Lower leg skin (tissue), 4 donors: ENCODE measurements around the gene PLB1. TPM values are rescaled to one million over a fixed set of nuclear protein-coding genes. Genes with fewer than 3 reads are reported as not detected.

Experiments
- DNase-seq, 2 donors: peaks; one replicate each; pipeline ENCODE4 v3.0.0-alpha.2; 2019; ENCODE audit warnings: low spot score in 2 of 2
- H3K4me3 ChIP-seq: fragments of 200-600 bp; sonication (generic); 2 replicates; pipeline ENCODE4 v1.5.1; 2017; ENCODE audit warnings: mild to moderate bottlenecking, low read depth; ENCODE audit not compliant: poor library complexity, severe bottlenecking
- CTCF ChIP-seq, 3 donors: fragments of 450-650 bp; IDR thresholded peaks; one replicate each; pipeline ENCODE4 v1.5.1; 2016; ENCODE audit warnings: antibody characterized with exemption in 3 of 3, mild to moderate bottlenecking in 3 of 3, moderate library complexity in 2 of 3
- POLR2A ChIP-seq, 2 donors: fragments of 450-650 bp; IDR thresholded peaks; one replicate each; pipeline ENCODE4 v1.6.1; 2016 to 2017; ENCODE audit warnings: antibody characterized with exemption in 2 of 2, mild to moderate bottlenecking in 1 of 2, moderate library complexity in 1 of 2
- WGBS, 2 donors: methylation state at CpG; one replicate each; pipeline ENCODE4 v1.1.5; 2018; 5-methylcytosine and 5-hydroxymethylcytosine counted together
- intact Hi-C: fragments of 100-400 bp; cut with DNase I; formaldehyde crosslinking; loops from one replicate; pipeline ENCODE4 v1.15.0; 2023; ENCODE audit warnings: low total_unique reads
- total RNA-seq, 4 donors: library from RNA; depleted of rRNA; stranded (reverse); fragments of >200 nt; gene quantifications; one replicate each; pipeline ENCODE4 v1.1.0, GENCODE V29; 2016

Gene PLB1
- total RNA-seq, 4 donors from 2014 or later = 3.4 to 10.3 (median 8.9) TPM

- 90 to 95% methylated on average over 6 to 9 of the region's 9 CpGs for WGBS, 2 donors
- intact Hi-C loops = loop anchor here (10.0 kb wide), 1 partner anchor 163 kb away; the partner anchor contains the start of gene PPP1CB
- no peak for TF ChIP-seq CTCF (IDR thresholded peaks at IDR 0.05)
- TF ChIP-seq POLR2A (IDR thresholded peaks at IDR 0.05) = no peak
- H3K4me3 ChIP-seq = no peak overlapping the region
- peak in 1 of 2 donors; percentile 59 for DNase-seq
Measured at GRCh38 chr2:28591711-28592335, 96.0 kb downstream of the PLB1 start.

GRCh38 chr2:28592481-28592880 is 96.6 kb downstream of the PLB1 start:
- intact Hi-C loops = loop anchor here (10.0 kb wide), 1 partner anchor 162 kb away; the partner anchor contains the start of gene PPP1CB
- H3K4me3 ChIP-seq = no peak overlapping the region
- peak in 1 of 2 donors; percentile 74 for DNase-seq
- no peak for TF ChIP-seq POLR2A (IDR thresholded peaks at IDR 0.05)
- no peak for TF ChIP-seq CTCF (IDR thresholded peaks at IDR 0.05)
- 93 to 98% methylated on average over 3 of the region's 3 CpGs for WGBS, 2 donors

- intact Hi-C loops = loop anchor here (10.0 kb wide), 1 partner anchor 162 kb away; the partner anchor contains the start of gene PPP1CB
- no peak overlapping the region for H3K4me3 ChIP-seq
- TF ChIP-seq POLR2A (IDR thresholded peaks at IDR 0.05) (no peak), CTCF (IDR thresholded peaks at IDR 0.05) (no peak)
- DNase-seq = peak in 1 of 2 donors; percentile 54
- 69 to 74% methylated on average over 11 of the region's 11 CpGs for WGBS, 2 donors
Measured at GRCh38 chr2:28593160-28593755, 97.4 kb downstream of the PLB1 start.

GRCh38 chr2:28594000-28594331 is 98.1 kb downstream of the PLB1 start:
- TF ChIP-seq CTCF (IDR thresholded peaks at IDR 0.05) = no peak
- no peak for TF ChIP-seq POLR2A (IDR thresholded peaks at IDR 0.05)
- DNase-seq = no peak
- WGBS, 2 donors = 38 to 40% methylated on average over 9 of the region's 9 CpGs

GRCh38 chr2:28594332-28595108 is 98.7 kb downstream of the PLB1 start:
- no peak for TF ChIP-seq POLR2A (IDR thresholded peaks at IDR 0.05)
- peak in 1 of 3 donors; percentile 62 for TF ChIP-seq CTCF (IDR thresholded peaks at IDR 0.05)
- H3K4me3 ChIP-seq = no peak overlapping the region
- DNase-seq = peak; percentile 91 to 98
- WGBS, 2 donors = 21 to 29% methylated on average over 20 of the region's 20 CpGs
- intact Hi-C loops = loop anchor here (10.0 kb wide), 1 partner anchor 160 kb away; the partner anchor contains the start of gene PPP1CB

More at GRCh38 chr2:28594000-28594331, 98.1 kb downstream of the PLB1 start:
- intact Hi-C loops = loop anchor here (10.0 kb wide), 1 partner anchor 161 kb away; the partner anchor contains the start of gene PPP1CB
- H3K4me3 ChIP-seq = no peak overlapping the region
